SK-N-SH (cell line): ENCODE data around the gene TIE1. TPM values are rescaled to one million over a fixed set of nuclear protein-coding genes. Genes with fewer than 3 reads are reported as not detected.

Experiments
- CTCF ChIA-PET: fragments of 300-600, 350-600 bp; formaldehyde crosslinking; extraction: SDS; loops from one replicate; lab custom pipeline; 2021; lab: Yijun Ruan, JAX
- POLR2A ChIA-PET: fragments of 350-600 bp; sonication (Branson Sonifier 250); formaldehyde crosslinking; extraction: SDS; loops from one replicate; lab custom pipeline; 2020; ENCODE audit warnings: antibody characterized with exemption, inconsistent platforms; lab: Yijun Ruan, JAX
- DNase-seq: peaks from one replicate; pipeline ENCODE4 v3.0.0; 2012
- H2AFZ ChIP-seq: fragments of 200-600 bp; sonication (generic); 2 replicates; pipeline ENCODE4 v1.8.1; 2016; ENCODE audit warnings: antibody characterized with exemption, mild to moderate bottlenecking, low read depth
- H3F3A ChIP-seq: fragments of 200-600 bp; sonication (generic); replicated peaks from 2 replicates; pipeline ENCODE3; 2016; ENCODE audit warnings: antibody characterized with exemption, mild to moderate bottlenecking; ENCODE audit not compliant: insufficient read depth
- H3K27ac ChIP-seq, 2 experiments: fragments of 200-500 bp in 1 of 2; fragments of 200-600 bp in 1 of 2; sonication (Bioruptor generic) in 1 of 2; sonication (generic), shearing (Covaris generic) in 1 of 2; 2 replicates each; pipeline versions ENCODE4 v1.5.1 to v1.6.1; 2014 to 2016; ENCODE audit warnings: low read depth in 2 of 2, inconsistent platforms in 1 of 2, low read length in 1 of 2, mild to moderate bottlenecking in 1 of 2, mixed read lengths in 1 of 2
- H3K27me3 ChIP-seq: fragments of 200-600 bp; sonication (generic), shearing (Covaris generic); 2 replicates; pipeline ENCODE4 v1.6.1; 2016; ENCODE audit warnings: mixed run types; ENCODE audit not compliant: insufficient read depth
- H3K36me3 ChIP-seq, 2 experiments: fragments of 200-500 bp in 1 of 2; fragments of 200-600 bp in 1 of 2; sonication (Bioruptor generic) in 1 of 2; sonication (generic) in 1 of 2; replicated peaks in 1 of 2; 2 replicates each; pipeline versions ENCODE3 to v1.5.1; 2014 to 2016; ENCODE audit warnings: low read length in 1 of 2, mild to moderate bottlenecking in 1 of 2; ENCODE audit not compliant: insufficient read depth in 2 of 2, control insufficient read depth in 1 of 2
- H3K4me1 ChIP-seq, 2 experiments: fragments of 200-500 bp in 1 of 2; fragments of 200-600 bp in 1 of 2; sonication (Bioruptor generic) in 1 of 2; sonication (generic), shearing (Covaris generic) in 1 of 2; 2 replicates each; pipeline versions ENCODE4 v1.5.1 to v1.6.1; 2014 to 2016; ENCODE audit warnings: low read depth in 1 of 2, low read length in 1 of 2, mixed run types in 1 of 2; ENCODE audit not compliant: insufficient read depth in 2 of 2, control insufficient read depth in 1 of 2
- H3K4me2 ChIP-seq: fragments of 200-600 bp; sonication (generic), shearing (Covaris generic); 2 replicates; pipeline ENCODE4 v1.6.1; 2017; ENCODE audit warnings: mixed run types
- H3K4me3 ChIP-seq, 2 experiments: fragments of 200-500 bp in 1 of 2; fragments of 200-600 bp in 1 of 2; sonication (Bioruptor generic) in 1 of 2; sonication (generic), shearing (Covaris generic) in 1 of 2; 2 replicates each; pipeline versions ENCODE4 v1.5.1 to v1.8.1; 2014 to 2016; ENCODE audit warnings: low read depth in 2 of 2, inconsistent platforms in 1 of 2, low read length in 1 of 2, mild to moderate bottlenecking in 1 of 2, mixed read lengths in 1 of 2, moderate library complexity in 1 of 2
- H3K79me2 ChIP-seq: fragments of 200-600 bp; sonication (generic); 2 replicates; pipeline ENCODE4 v1.8.1; 2017; ENCODE audit warnings: mild to moderate bottlenecking; ENCODE audit not compliant: insufficient read depth
- H3K9ac ChIP-seq: fragments of 200-600 bp; sonication (generic); 2 replicates; pipeline ENCODE4 v1.6.1; 2017; ENCODE audit warnings: mixed run types
- H3K9me2 ChIP-seq: fragments of 200-600 bp; sonication (generic); 2 replicates; pipeline ENCODE4 v1.6.1; 2017; ENCODE audit warnings: mixed run types
- H3K9me3 ChIP-seq: fragments of 200-600 bp; sonication (generic); 2 replicates; pipeline ENCODE4 v1.6.1; 2017; ENCODE audit warnings: mixed run types, mild to moderate bottlenecking, moderate library complexity
- H4K20me1 ChIP-seq: fragments of 200-600 bp; sonication (generic); 2 replicates; pipeline ENCODE4 v1.6.1; 2017; ENCODE audit warnings: mild to moderate bottlenecking, mixed run types; ENCODE audit not compliant: insufficient read depth
- EP300 ChIP-seq, 2 experiments: IDR thresholded peaks; 2 replicates each; pipeline versions ENCODE4 v1.4.0 to v1.6.1; 2012; ENCODE audit warnings: borderline replicate concordance in 1 of 2, low read depth in 1 of 2, low read length in 1 of 2
- EZH2phosphoT487 ChIP-seq: fragments of 200-600 bp; sonication (generic); IDR thresholded peaks from 2 replicates; pipeline ENCODE4 v1.6.1; 2017; ENCODE audit warnings: low read depth, mixed run types, mild to moderate bottlenecking, antibody characterized with exemption, moderate library complexity, borderline replicate concordance
- FOSL2 ChIP-seq: IDR thresholded peaks from 2 replicates; pipeline ENCODE4 v1.4.0; 2012; ENCODE audit warnings: low read depth, mild to moderate bottlenecking, moderate library complexity, borderline replicate concordance
- FOXJ3 ChIP-seq: sonication (generic); formaldehyde crosslinking; IDR thresholded peaks from 2 replicates; pipeline ENCODE4 v1.5.1; 2020; ENCODE audit warnings: mild to moderate bottlenecking, missing genetic modification reagents
- GABPA ChIP-seq: IDR thresholded peaks from 2 replicates; pipeline ENCODE4 v1.4.0; 2012; ENCODE audit warnings: low read depth, mild to moderate bottlenecking
- MAX ChIP-seq: IDR thresholded peaks from 2 replicates; pipeline ENCODE4 v1.4.0; 2012; ENCODE audit warnings: low read depth
- MEF2A ChIP-seq: IDR thresholded peaks from 2 replicates; pipeline ENCODE4 v1.4.0; 2012; ENCODE audit warnings: low read depth, borderline replicate concordance
- MXI1 ChIP-seq: IDR thresholded peaks from 2 replicates; pipeline ENCODE4 v1.6.1; 2012; ENCODE audit warnings: mild to moderate bottlenecking, low read depth, low read length, improper control_type of control experiment
- NFIC ChIP-seq: IDR thresholded peaks from 2 replicates; pipeline ENCODE4 v1.4.0; 2012; ENCODE audit warnings: borderline replicate concordance
- PBX3 ChIP-seq: IDR thresholded peaks from 2 replicates; pipeline ENCODE4; 2012
- RAD21 ChIP-seq: IDR thresholded peaks from 2 replicates; pipeline ENCODE4 v1.6.1; 2012; ENCODE audit warnings: mild to moderate bottlenecking, low read length
- REST ChIP-seq: IDR thresholded peaks from 2 replicates; pipeline ENCODE4 v1.6.1; 2012; ENCODE audit warnings: mild to moderate bottlenecking, low read depth, low read length, moderate library complexity
- RFX5 ChIP-seq: IDR thresholded peaks from 2 replicates; pipeline ENCODE4 v1.6.1; 2012; ENCODE audit warnings: mild to moderate bottlenecking, improper control_type of control experiment, low read length
- RXRA ChIP-seq: IDR thresholded peaks from 2 replicates; pipeline ENCODE4 v1.4.0; 2012; ENCODE audit warnings: low read depth, mild to moderate bottlenecking, borderline replicate concordance
- SMC3 ChIP-seq: IDR thresholded peaks from 2 replicates; pipeline ENCODE4 v1.6.1; 2012; ENCODE audit warnings: low read depth, low read length, improper control_type of control experiment
- USF1 ChIP-seq: IDR thresholded peaks from 2 replicates; pipeline ENCODE4 v1.4.0; 2012; ENCODE audit warnings: low read depth, borderline replicate concordance
- YY1 ChIP-seq: IDR thresholded peaks from 2 replicates; pipeline ENCODE4 v1.4.0; 2012; ENCODE audit warnings: low read depth, mild to moderate bottlenecking
- WGBS: methylation state at CpG from one replicate; pipeline ENCODE4 v1.1.6; 2017; ENCODE audit warnings: low lambda C conversion rate; 5-methylcytosine and 5-hydroxymethylcytosine counted together
- polyA plus RNA-seq, 3 experiments: library from polyadenylated mRNA; depleted of rRNA; stranded (reverse); fragments of >200 nt; gene quantifications; 2 replicates each; pipeline ENCODE4 v1.2.3, GENCODE V29; 2012
- TF ChIP-seq, protein P1 (sequence below): fragments of 150-350 bp; IDR thresholded peaks from 2 replicates; pipeline ENCODE4 v1.6.1; 2017; ENCODE audit warnings: antibody characterized with exemption, low read length, low read depth, borderline replicate concordance

TIE1 gene
- polyA plus RNA-seq, 1 of the 3 experiments (the other 2 are of a cell fraction) = 1.6 TPM

DNA sequence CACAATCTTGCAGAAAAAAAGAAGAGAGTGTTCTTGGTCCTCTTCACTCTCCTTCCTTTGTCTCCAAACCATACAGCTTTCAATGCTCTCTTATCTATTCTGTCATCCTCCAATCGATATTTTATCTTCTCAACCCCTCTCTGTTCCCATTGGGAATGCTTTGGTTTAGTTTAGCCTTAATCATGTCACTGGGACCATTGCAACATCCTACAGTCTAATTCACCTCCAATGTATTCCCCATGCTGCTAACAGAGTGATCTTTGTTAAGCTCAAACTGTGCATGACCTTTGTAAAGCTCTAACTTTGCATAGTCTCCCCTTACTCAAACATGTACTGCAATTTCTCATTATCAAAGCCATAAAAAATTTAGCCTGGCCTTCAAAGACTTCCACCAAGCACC is 39.8 kb downstream of the TIE1 start (continued):
- no peak for TF ChIP-seq REST
- TF ChIP-seq RAD21 = no peak
- TF ChIP-seq RFX5 = no peak
- no peak for TF ChIP-seq USF1
- no peak for TF ChIP-seq EZH2phosphoT487
- TF ChIP-seq SMC3 = no peak
- no peak for TF ChIP-seq GABPA
- TF ChIP-seq EP300 (IDR thresholded peaks at IDR 0.05; ENCODE audit: borderline replicate concordance in 1 of 2, low read depth in 1 of 2, low read length in 1 of 2) = no peak
- TF ChIP-seq FOSL2 = no peak
- TF ChIP-seq, all 33 proteins: peak for 0

GRCh38 chr1:43344267-43344850 is 43.6 kb downstream of the TIE1 start:
- DNase-seq = no peak
- Histone ChIP-seq H3K9me3 (no peaks in the 10 kb centered on the region), H3K4me2 (no peak overlapping the region), H3K27ac (no peak overlapping the region), H3K9ac (no peak overlapping the region), H3F3A (no peaks in the 10 kb centered on the region), H3K79me2 (no peaks in the 10 kb centered on the region), H4K20me1 (no peaks in the 10 kb centered on the region), H3K36me3 (no peaks in the 10 kb centered on the region), H3K9me2 (no peaks in the 10 kb centered on the region), H2AFZ (no peak overlapping the region), H3K4me3 (no peak overlapping the region), H3K4me1 (peaks cover 4 to 8% of the 10 kb centered on the region in 2 experiments; a peak in 2 of 4 replicates), H3K27me3 (no peaks in the 10 kb centered on the region)
- CTCF ChIA-PET = no interaction called here
- POLR2A ChIA-PET = no interaction called here
- no peak for TF ChIP-seq YY1
- no peak for TF ChIP-seq FOSL2
- TF ChIP-seq RXRA = no peak
- TF ChIP-seq FOXJ3 (CRISPR knock-in tag) = no peak
- no peak for TF ChIP-seq PBX3
- no peak for TF ChIP-seq MXI1
- TF ChIP-seq, protein P1, sequence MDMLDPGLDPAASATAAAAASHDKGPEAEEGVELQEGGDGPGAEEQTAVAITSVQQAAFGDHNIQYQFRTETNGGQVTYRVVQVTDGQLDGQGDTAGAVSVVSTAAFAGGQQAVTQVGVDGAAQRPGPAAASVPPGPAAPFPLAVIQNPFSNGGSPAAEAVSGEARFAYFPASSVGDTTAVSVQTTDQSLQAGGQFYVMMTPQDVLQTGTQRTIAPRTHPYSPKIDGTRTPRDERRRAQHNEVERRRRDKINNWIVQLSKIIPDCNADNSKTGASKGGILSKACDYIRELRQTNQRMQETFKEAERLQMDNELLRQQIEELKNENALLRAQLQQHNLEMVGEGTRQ = no peak
- TF ChIP-seq MAX = no peak
- TF ChIP-seq EZH2phosphoT487 = no peak
- no peak for TF ChIP-seq MEF2A
- TF ChIP-seq RAD21 = no peak
- TF ChIP-seq USF1 = no peak
- no peak for TF ChIP-seq SMC3
- no peak for TF ChIP-seq NFIC
- 95% methylated on average over 4 of the region's 4 CpGs for WGBS
